Measurements from ENCODE around the gene RNPEP. TPM values are rescaled to one million over a fixed set of nuclear protein-coding genes. Genes with fewer than 3 reads are reported as not detected.

RNPEP gene, protein sequence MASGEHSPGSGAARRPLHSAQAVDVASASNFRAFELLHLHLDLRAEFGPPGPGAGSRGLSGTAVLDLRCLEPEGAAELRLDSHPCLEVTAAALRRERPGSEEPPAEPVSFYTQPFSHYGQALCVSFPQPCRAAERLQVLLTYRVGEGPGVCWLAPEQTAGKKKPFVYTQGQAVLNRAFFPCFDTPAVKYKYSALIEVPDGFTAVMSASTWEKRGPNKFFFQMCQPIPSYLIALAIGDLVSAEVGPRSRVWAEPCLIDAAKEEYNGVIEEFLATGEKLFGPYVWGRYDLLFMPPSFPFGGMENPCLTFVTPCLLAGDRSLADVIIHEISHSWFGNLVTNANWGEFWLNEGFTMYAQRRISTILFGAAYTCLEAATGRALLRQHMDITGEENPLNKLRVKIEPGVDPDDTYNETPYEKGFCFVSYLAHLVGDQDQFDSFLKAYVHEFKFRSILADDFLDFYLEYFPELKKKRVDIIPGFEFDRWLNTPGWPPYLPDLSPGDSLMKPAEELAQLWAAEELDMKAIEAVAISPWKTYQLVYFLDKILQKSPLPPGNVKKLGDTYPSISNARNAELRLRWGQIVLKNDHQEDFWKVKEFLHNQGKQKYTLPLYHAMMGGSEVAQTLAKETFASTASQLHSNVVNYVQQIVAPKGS
- 100 to 1,000 TPM in 2 of 3 donors, 10 to 100 TPM in 1; 71.5 to 151 (median 132) TPM for total RNA-seq
- long read RNA-seq, donor 1, transcript RNPEP-201 (11 exons, 2,427 nt): major isoform, 127 of 152 reads
- long read RNA-seq, donor 1, partial matches to known transcripts: 8 of 152 reads
- long read RNA-seq, donor 1, other reads (novel, unspliced or antisense): 16 of 152 reads
- long read RNA-seq, donor 2, partial matches to known transcripts: 6 of 18 reads
- long read RNA-seq, donor 2, other reads (novel, unspliced or antisense): 7 of 18 reads

DNA sequence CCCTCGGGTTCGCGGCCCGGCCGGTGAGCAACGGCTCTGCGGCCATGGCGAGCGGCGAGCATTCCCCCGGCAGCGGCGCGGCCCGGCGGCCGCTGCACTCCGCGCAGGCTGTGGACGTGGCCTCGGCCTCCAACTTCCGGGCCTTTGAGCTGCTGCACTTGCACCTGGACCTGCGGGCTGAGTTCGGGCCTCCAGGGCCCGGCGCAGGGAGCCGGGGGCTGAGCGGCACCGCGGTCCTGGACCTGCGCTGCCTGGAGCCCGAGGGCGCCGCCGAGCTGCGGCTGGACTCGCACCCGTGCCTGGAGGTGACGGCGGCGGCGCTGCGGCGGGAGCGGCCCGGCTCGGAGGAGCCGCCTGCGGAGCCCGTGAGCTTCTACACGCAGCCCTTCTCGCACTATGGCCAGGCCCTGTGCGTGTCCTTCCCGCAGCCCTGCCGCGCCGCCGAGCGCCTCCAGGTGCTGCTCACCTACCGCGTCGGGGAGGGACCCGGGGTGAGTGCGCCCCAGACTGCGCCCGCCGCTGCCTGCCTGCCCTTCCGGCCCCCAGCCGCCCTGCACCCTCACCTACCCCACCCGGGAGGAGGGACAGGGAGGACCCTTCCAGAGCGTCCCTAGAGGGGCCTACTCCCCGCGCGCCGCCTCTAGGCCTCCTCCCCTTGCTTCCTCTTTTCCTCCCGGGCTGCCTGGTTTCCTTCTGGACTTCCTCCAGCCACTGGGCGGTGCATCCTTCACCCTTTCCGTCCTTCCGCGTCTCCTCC lies at the start of gene RNPEP:
Gene RNPEP (plus strand): TSS at position 26 of the 757 bp plus-strand sequence. CDS start 19 bp downstream, at position 45.
- DNase-seq (peak; percentile 79 to 85 (median 80)), ATAC-seq (peak; percentile 90)
- Histone ChIP-seq H3K9me3 (no peaks in the 10 kb centered on the region), H3K36me3 (ENCODE audit: low read depth) (no peaks in the 10 kb centered on the region), H3K4me1 (ENCODE audit: low read depth) (peaks cover 4% of the 10 kb centered on the region), H3K4me3 (peak within 1 kb of the TSS; percentile 99)
- TF ChIP-seq, protein P1, sequence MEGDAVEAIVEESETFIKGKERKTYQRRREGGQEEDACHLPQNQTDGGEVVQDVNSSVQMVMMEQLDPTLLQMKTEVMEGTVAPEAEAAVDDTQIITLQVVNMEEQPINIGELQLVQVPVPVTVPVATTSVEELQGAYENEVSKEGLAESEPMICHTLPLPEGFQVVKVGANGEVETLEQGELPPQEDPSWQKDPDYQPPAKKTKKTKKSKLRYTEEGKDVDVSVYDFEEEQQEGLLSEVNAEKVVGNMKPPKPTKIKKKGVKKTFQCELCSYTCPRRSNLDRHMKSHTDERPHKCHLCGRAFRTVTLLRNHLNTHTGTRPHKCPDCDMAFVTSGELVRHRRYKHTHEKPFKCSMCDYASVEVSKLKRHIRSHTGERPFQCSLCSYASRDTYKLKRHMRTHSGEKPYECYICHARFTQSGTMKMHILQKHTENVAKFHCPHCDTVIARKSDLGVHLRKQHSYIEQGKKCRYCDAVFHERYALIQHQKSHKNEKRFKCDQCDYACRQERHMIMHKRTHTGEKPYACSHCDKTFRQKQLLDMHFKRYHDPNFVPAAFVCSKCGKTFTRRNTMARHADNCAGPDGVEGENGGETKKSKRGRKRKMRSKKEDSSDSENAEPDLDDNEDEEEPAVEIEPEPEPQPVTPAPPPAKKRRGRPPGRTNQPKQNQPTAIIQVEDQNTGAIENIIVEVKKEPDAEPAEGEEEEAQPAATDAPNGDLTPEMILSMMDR (IDR thresholded peaks at IDR 0.05): no peak
- intact Hi-C loops (cut with DNase I, micrococcal nuclease): no loop called here

- intact Hi-C loops (cut with DNase I, micrococcal nuclease): no loop called here
- Histone ChIP-seq H3K4me3 (no peak overlapping the region), H3K36me3 (ENCODE audit: low read depth) (no peaks in the 10 kb centered on the region), H3K9me3 (no peaks in the 10 kb centered on the region), H3K4me1 (ENCODE audit: low read depth) (no peaks in the 10 kb centered on the region)
- no peak for ATAC-seq
- no peak for DNase-seq
- TF ChIP-seq, protein P1 (IDR thresholded peaks at IDR 0.05): no peak
These were observed 48.5 kb upstream of the RNPEP start for GRCh38 chr1:201933840-201934430.

GRCh38 chr1:201937624-201938213 lies 44.7 kb upstream of the RNPEP start:
- H3K9me3 ChIP-seq: no peaks in the 10 kb centered on the region
- no peaks in the 10 kb centered on the region for H3K4me1 ChIP-seq (ENCODE audit: low read depth)
- intact Hi-C loops (cut with DNase I, micrococcal nuclease): no loop called here
- peak; percentile 46 for ATAC-seq
- no peak overlapping the region for H3K4me3 ChIP-seq
- TF ChIP-seq, protein P1 (IDR thresholded peaks at IDR 0.05): no peak
- DNase-seq: no peak
- H3K36me3 ChIP-seq (ENCODE audit: low read depth): no peaks in the 10 kb centered on the region

DNA sequence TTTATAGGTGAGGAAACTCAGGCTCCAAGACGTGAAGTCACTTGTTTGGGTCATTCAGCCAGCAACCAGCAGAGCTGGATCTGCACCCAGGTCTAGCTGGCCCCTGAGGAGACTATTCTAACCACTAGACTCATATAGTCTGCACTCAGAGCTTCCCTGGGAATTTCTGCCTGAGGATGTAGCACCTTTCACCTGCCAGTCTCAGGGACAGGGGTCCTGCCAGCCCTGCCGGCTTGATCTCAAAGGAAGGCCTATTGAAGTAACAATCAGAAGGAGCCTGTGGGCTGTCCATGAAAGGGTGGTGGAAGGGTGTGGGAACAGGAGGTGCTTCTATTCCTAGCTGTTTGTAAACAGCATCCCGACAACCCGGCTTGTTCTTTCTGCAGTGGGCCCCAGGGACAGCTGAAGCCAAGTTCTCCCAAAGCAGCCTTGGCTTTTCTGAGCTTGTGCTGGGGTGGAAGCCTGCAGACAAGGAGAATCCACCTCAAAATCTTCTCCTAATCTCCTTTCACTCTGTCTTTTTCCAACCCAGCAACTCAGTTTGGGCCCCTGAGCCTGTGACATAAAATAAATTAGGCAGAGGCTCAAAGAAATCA lies 43.9 kb upstream of the RNPEP start:
- TF ChIP-seq, protein P1 (IDR thresholded peaks at IDR 0.05): no peak
- DNase-seq (no peak), ATAC-seq (no peak)
- Histone ChIP-seq H3K4me3 (no peak overlapping the region), H3K36me3 (ENCODE audit: low read depth) (no peaks in the 10 kb centered on the region), H3K4me1 (ENCODE audit: low read depth) (no peaks in the 10 kb centered on the region), H3K9me3 (no peaks in the 10 kb centered on the region)
- intact Hi-C loops (cut with DNase I, micrococcal nuclease): no loop called here

Data from mucosa of descending colon (tissue), 3 donors.